Measurements from ENCODE around the gene POLR2H.
A peak's percentile ranks its signal among the peaks of the same experiment; 100 is the strongest.

Gene POLR2H

GRCh38 chr3:184358921-184359350 is 2.6 kb upstream of the POLR2H start:
- Histone ChIP-seq H2AFZ (ENCODE audit: low read depth) (no peak overlapping the region), H3K27ac (no peak overlapping the region), H3K79me2 (ENCODE audit: insufficient read depth, low read depth) (peaks cover 5% of the 10 kb centered on the region), H3K36me3 (ENCODE audit: insufficient read depth) (no peaks in the 10 kb centered on the region), H3K27me3 (ENCODE audit: insufficient read depth, low read depth) (no peaks in the 10 kb centered on the region), H3K4me3 (IDR thresholded peaks at IDR 0.05; ENCODE audit: insufficient read depth, low read depth, low read length) (no peak overlapping the region), H3K9ac (no peak overlapping the region), H3K4me2 (no peak overlapping the region), H3K4me1 (ENCODE audit: low read depth, poor library complexity, severe bottlenecking) (peaks cover 8% of the 10 kb centered on the region), H4K20me1 (ENCODE audit: insufficient read depth) (no peaks in the 10 kb centered on the region)
- no peak for TF ChIP-seq CTCF (conservative IDR thresholded peaks at IDR 0.05; ENCODE audit: low read depth, low read length)

GRCh38 chr3:184359610-184360009 is 1.9 kb upstream of the POLR2H start:
- Histone ChIP-seq H4K20me1 (ENCODE audit: insufficient read depth) (no peaks in the 10 kb centered on the region), H3K36me3 (ENCODE audit: insufficient read depth) (no peaks in the 10 kb centered on the region), H3K79me2 (ENCODE audit: insufficient read depth, low read depth) (peaks cover 12% of the 10 kb centered on the region), H3K4me3 (IDR thresholded peaks at IDR 0.05; ENCODE audit: insufficient read depth, low read depth, low read length) (no peak overlapping the region), H3K27me3 (ENCODE audit: insufficient read depth, low read depth) (no peaks in the 10 kb centered on the region), H3K27ac (no peak overlapping the region), H2AFZ (ENCODE audit: low read depth) (no peak overlapping the region), H3K9ac (no peak overlapping the region), H3K4me2 (no peak overlapping the region), H3K4me1 (ENCODE audit: low read depth, poor library complexity, severe bottlenecking) (peaks cover 14% of the 10 kb centered on the region)
- TF ChIP-seq CTCF (conservative IDR thresholded peaks at IDR 0.05; ENCODE audit: low read depth, low read length), result no peak

- no peak overlapping the region for H3K27ac ChIP-seq
- no peaks in the 10 kb centered on the region for H4K20me1 ChIP-seq (ENCODE audit: insufficient read depth)
- H3K4me3 ChIP-seq (IDR thresholded peaks at IDR 0.05; ENCODE audit: insufficient read depth, low read depth, low read length), result no peak overlapping the region
- peak overlapping the region; percentile 85 for H3K4me2 ChIP-seq
- peaks cover 4% of the 10 kb centered on the region; the same call in 1 of the 2 replicates for H3K36me3 ChIP-seq (ENCODE audit: insufficient read depth)
- H2AFZ ChIP-seq (ENCODE audit: low read depth), result peak overlapping the region; percentile 45; the same call in 1 of the 2 replicates
- H3K4me1 ChIP-seq (ENCODE audit: low read depth, poor library complexity, severe bottlenecking), result peaks cover 14% of the 10 kb centered on the region
- H3K79me2 ChIP-seq (ENCODE audit: insufficient read depth, low read depth), result peaks cover 19% of the 10 kb centered on the region
- no peak for TF ChIP-seq CTCF (conservative IDR thresholded peaks at IDR 0.05; ENCODE audit: low read depth, low read length)
- H3K27me3 ChIP-seq (ENCODE audit: insufficient read depth, low read depth), result no peaks in the 10 kb centered on the region
- H3K9ac ChIP-seq, result peak overlapping the region; percentile 60; the same call in 1 of the 2 replicates
Observed at GRCh38 chr3:184360070-184360928, 1.2 kb upstream of the POLR2H start.

GRCh38 chr3:184360929-184361531 is 480 bp upstream of the POLR2H start:
- no peaks in the 10 kb centered on the region for H4K20me1 ChIP-seq (ENCODE audit: insufficient read depth)
- H3K27ac ChIP-seq, result no peak overlapping the region; the same call in 1 of the 2 replicates
- H3K4me3 ChIP-seq (IDR thresholded peaks at IDR 0.05; ENCODE audit: insufficient read depth, low read depth, low read length), result no peak overlapping the region
- H2AFZ ChIP-seq (ENCODE audit: low read depth), result peak overlapping the region; percentile 45
- no peaks in the 10 kb centered on the region for H3K27me3 ChIP-seq (ENCODE audit: insufficient read depth, low read depth)
- peaks cover 14% of the 10 kb centered on the region for H3K4me1 ChIP-seq (ENCODE audit: low read depth, poor library complexity, severe bottlenecking)
- H3K79me2 ChIP-seq (ENCODE audit: insufficient read depth, low read depth), result peaks cover 19% of the 10 kb centered on the region
- TF ChIP-seq CTCF (conservative IDR thresholded peaks at IDR 0.05; ENCODE audit: low read depth, low read length), result no peak
- peaks cover 5% of the 10 kb centered on the region; the same call in 1 of the 2 replicates for H3K36me3 ChIP-seq (ENCODE audit: insufficient read depth)
- peak overlapping the region; percentile 85 for H3K4me2 ChIP-seq
- H3K9ac ChIP-seq, result peak overlapping the region; percentile 60; the same call in 1 of the 2 replicates

Data from KMS-11 (cell line).